ENCODE data around the gene RHCE. TPM values are rescaled to one million over a fixed set of nuclear protein-coding genes. Genes with fewer than 3 reads are reported as not detected.
"Not testable (repeated sequence)": the region's sequence is repeated elsewhere in the genome, so short reads cannot be mapped to it uniquely, and the experiment has no call there.

Gene RHCE
- total RNA-seq, 2 donors from 2014 or later: 0.27 to 0.32 TPM

DNA sequence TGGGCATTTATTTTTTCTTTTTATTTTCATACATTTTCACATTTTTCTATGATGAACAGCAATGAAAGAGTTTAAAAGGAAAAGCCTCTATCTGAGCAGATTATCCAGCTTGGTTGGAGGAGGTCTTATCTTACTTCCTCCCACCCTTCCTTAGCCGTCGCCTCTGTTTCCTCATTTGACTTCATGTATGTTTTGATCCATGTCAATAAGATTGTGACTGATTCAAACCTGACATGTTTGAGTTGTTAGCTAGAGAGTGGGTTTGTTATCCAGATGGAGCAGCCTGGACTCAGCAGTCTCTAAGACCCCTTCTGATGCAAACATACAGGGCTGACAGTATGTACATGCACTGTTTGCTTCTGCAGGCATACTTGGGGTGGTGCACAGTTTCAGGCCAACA, 41.2 kb upstream of the RHCE start:
- Histone ChIP-seq H3K4me1 (peaks cover 3% of the 10 kb centered on the region), H3K4me3 (no peak overlapping the region), H3K9me3 (no peaks in the 10 kb centered on the region), H3K9ac (ENCODE audit: low read depth in 2 of 2, low read length in 2 of 2) (no peak overlapping the region), H3K27ac (no peak overlapping the region), H3K36me3 (peaks cover 10% of the 10 kb centered on the region), H3K27me3 (no peaks in the 10 kb centered on the region)
- TF ChIP-seq CTCF (IDR thresholded peaks at IDR 0.05): no peak
- intact Hi-C loops (cut with DNase I): no loop called here
- DNase-seq: no peak

DNA sequence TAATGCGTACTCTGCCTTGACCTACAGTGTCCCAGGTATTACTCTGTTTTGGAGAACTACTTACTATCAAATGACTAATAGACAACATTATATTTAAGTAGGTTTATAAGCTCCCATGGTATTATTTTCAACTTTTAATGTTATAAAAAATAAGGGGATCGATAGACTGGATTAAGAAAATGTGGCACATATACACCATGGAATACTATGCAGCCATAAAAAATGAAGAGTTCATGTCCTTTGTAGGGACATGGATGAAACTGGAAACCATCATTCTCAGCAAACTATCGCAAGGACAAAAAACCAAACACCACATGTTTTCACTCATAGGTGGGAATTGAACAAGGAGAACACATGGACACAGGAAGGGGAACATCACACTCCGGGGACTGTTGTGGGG, 40.2 kb upstream of the RHCE start:
- H3K27me3 ChIP-seq; DNase-seq; H3K9ac ChIP-seq (ENCODE audit: low read depth in 2 of 2, low read length in 2 of 2); H3K9me3 ChIP-seq; H3K27ac ChIP-seq; intact Hi-C loops (cut with DNase I); H3K4me1 ChIP-seq; H3K36me3 ChIP-seq; H3K4me3 ChIP-seq: not testable (repeated sequence)

- H3K36me3 ChIP-seq: peaks cover 10% of the 10 kb centered on the region
- no peak for DNase-seq
- H3K27me3 ChIP-seq: no peaks in the 10 kb centered on the region
- no peaks in the 10 kb centered on the region for H3K9me3 ChIP-seq
- H3K9ac ChIP-seq (ENCODE audit: low read depth in 2 of 2, low read length in 2 of 2): no peak overlapping the region
- intact Hi-C loops (cut with DNase I): no loop called here
- H3K27ac ChIP-seq: no peak overlapping the region
- peaks cover 3% of the 10 kb centered on the region for H3K4me1 ChIP-seq
- no peak overlapping the region for H3K4me3 ChIP-seq
- TF ChIP-seq CTCF (IDR thresholded peaks at IDR 0.05): no peak
These were observed 39.4 kb upstream of the RHCE start for GRCh38 chr1:25460020-25460419.

DNA sequence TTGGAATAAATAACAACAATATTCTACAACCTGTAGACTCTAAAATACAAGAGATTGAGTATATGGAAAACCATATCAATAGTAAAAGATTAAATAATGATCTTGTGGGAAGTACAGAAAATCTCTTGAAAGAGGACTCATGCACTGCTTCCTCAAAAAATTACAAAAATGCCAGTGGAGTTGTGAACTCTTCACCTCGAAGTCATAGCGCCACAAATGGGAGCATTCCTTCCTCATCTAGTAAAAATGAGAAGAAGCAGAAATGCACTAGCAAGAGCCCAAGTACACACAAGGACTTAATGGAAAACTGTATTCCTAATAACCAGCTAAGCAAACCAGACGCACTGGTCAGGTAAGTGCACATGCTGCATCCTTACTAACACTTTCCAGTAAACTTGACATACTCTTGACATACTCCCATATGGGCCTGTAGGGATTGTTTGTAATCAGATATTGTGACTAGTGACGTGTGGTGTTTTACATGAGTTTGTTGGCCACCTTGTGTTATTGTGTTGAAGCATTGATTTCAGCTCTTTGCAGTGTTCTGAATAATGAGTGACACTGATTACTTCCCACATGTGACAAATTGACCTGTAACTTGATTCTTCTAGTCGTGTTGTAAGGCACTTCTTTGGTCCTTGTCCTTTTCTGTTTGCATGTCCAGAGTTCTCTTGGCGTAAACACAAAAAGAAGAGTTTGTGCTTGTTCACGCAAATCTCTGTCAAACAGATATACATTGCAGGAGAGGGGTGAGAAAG, 38.1 kb upstream of the RHCE start:
- no peak for TF ChIP-seq CTCF (IDR thresholded peaks at IDR 0.05)
- H3K27ac ChIP-seq: no peak overlapping the region
- H3K27me3 ChIP-seq: no peaks in the 10 kb centered on the region
- H3K36me3 ChIP-seq: peaks cover 10% of the 10 kb centered on the region
- peaks cover 3% of the 10 kb centered on the region for H3K4me1 ChIP-seq
- intact Hi-C loops (cut with DNase I): no loop called here
- no peak overlapping the region for H3K4me3 ChIP-seq
- H3K9ac ChIP-seq (ENCODE audit: low read depth in 2 of 2, low read length in 2 of 2): no peak overlapping the region
- H3K9me3 ChIP-seq: no peaks in the 10 kb centered on the region
- no peak for DNase-seq

- Histone ChIP-seq H3K4me3 (no peak overlapping the region), H3K9me3 (no peaks in the 10 kb centered on the region), H3K27me3 (no peaks in the 10 kb centered on the region), H3K27ac (no peak overlapping the region), H3K4me1 (no peaks in the 10 kb centered on the region), H3K9ac (ENCODE audit: low read depth in 2 of 2, low read length in 2 of 2) (no peak overlapping the region), H3K36me3 (peaks cover 10% of the 10 kb centered on the region)
- TF ChIP-seq CTCF (IDR thresholded peaks at IDR 0.05): no peak
- DNase-seq: no peak
- intact Hi-C loops (cut with DNase I): no loop called here
These were observed 35.9 kb upstream of the RHCE start for GRCh38 chr1:25456502-25456901.

GRCh38 chr1:25451908-25452307, 31.3 kb upstream of the RHCE start:
- DNase-seq: no peak
- intact Hi-C loops (cut with DNase I): no loop called here
- no peak overlapping the region for H3K27ac ChIP-seq
- H3K36me3 ChIP-seq: no peaks in the 10 kb centered on the region
- no peak for TF ChIP-seq CTCF (IDR thresholded peaks at IDR 0.05)
- H3K4me1 ChIP-seq: no peaks in the 10 kb centered on the region
- no peaks in the 10 kb centered on the region for H3K9me3 ChIP-seq
- no peak overlapping the region for H3K4me3 ChIP-seq
- no peaks in the 10 kb centered on the region for H3K27me3 ChIP-seq
- no peak overlapping the region for H3K9ac ChIP-seq (ENCODE audit: low read depth in 2 of 2, low read length in 2 of 2)

Data from colonic mucosa (tissue), 4 donors.